Embryonic facial prominence (tissue), 1 donor: Measurements from ENCODE around the gene MCEMP1.
A peak's percentile ranks its signal among the peaks of the same experiment; 100 is the strongest.
"Not testable (repeated sequence)": the region's sequence is repeated elsewhere in the genome, so short reads cannot be mapped to it uniquely, and the experiment has no call there.

Source experiments
- DNase-seq: peaks from one replicate; pipeline ENCODE4 v3.0.0-alpha.2; 2016; ENCODE audit errors: extremely low spot score

The MCEMP1 gene

DNA sequence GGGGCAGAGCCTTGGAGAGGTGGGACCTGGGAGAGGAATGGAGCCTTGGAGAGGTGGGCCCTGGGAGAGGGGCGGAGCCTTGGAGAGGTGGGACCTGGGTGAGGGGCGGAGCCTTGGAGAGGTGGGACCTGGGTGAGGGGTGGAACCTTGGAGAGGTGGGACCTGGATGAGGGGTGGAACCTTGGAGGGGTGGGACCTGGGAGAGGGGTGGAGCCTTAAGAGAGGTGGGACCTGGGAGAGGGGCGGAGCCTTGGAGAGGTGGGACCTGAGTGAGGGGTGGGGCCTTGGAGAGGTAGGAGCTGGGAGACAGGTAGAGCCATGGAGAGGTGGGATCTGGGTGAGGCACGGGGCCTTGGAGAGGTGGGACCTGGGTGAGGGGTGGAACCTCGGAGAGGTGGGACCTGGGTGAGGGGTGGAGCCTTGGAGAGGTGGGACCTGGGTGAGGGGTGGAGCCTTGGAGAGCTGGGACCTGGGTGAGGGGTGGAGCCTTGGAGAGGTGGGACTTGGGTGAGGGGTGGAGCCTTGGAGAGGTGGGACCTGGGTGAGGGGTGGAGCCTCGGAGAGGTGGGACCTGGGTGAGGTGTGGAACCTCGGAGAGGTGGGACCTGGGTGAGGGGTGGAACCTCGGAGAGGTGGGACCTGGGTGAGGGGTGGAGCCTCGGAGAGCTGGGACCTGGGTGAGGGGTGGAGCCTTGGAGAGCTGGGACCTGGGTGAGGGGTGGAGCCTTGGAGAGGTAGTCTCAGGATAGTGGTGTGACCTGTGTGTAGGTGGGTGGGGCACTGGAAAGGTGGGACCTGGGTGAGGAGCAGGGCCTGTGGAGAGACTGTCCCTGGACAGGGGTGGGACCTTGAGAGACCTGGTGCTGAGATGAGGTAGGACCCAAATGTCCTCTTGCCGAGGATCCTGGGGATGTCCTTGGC is 33.0 kb upstream of the MCEMP1 start:
- not testable (repeated sequence) for DNase-seq

DNA sequence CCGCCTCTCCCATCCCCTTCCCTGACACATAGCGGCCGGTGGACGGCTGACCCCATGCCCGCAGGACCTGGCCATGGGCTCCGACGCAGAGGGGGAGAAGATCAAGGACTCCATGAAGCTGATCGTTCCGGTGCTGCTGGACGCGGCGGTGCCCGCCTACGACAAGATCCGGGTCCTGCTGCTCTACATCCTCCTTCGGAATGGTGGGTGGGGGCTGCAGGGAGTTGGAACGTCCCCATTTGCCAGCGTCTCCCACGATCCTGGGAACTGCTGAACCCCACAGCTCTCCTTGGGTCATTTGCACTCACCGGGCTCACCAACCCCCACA is 32.4 kb upstream of the MCEMP1 start:
- no peak for DNase-seq

DNA sequence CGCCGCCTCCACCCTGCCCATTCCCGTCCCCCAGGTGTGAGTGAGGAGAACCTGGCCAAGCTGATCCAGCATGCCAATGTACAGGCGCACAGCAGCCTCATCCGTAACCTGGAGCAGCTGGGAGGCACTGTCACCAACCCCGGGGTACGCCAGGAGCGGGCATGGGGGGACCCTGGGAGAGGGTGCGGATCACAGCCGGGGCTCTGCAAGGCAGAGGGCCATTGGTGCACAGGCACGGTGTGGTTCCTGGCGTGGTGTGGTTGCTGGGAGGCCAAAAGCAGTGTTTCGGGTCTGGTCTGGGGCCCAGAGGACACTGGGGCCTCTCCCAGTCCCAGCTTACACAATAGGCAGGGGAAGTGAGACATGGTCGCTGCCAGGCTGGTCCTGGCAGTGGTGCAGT is 31.7 kb upstream of the MCEMP1 start:
- DNase-seq, result no peak

DNA sequence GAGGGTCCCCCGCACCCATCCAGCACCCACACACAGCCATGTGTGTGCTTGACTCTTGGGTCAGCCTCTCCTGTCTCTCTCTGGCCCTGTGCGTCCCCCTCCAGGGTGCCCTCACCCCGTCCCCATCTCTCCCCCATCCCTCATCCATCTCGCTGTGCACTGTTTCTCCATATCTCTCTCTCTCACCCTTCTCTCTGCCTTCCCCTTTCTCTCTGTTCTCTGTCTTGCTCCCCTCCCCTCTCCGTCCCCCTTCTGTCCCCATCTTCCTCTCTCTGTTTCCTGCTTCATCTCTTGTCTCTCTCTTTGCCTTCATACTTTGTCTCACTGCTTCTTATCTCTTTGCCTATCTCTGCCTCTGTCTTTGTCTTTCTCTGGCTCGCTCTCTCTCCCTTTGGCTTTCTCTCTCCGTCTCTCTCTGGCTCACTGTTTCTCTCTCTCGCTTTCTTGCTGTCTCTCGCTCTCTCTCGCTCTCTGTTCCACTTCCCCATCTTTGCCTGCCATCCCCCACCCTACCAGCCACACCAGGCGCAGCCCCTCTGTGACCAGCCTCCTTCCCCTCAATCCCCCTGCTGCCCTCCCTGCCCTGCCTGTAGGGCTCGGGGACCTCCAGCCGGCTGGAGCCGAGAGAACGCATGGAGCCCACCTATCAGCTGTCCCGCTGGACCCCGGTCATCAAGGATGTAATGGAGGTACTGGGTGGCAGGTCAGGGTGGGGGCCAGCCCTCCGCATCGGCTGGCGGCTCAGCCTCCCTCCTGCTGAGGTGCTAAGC is 31.0 kb upstream of the MCEMP1 start:
- no peak for DNase-seq

DNA sequence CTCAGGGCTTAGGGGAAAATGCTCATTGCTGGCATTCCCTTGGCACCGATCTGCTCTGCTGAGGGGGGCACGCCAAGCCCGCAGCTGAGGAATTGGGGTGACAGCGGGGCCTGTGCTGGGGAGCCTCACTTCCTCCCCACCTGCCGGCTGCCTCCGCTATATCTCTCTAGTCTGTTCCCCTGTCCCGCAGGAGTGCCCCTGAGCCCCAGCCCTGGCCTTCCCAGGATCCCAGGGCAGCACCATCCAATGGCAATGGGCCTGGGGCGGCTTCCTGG is 30.5 kb upstream of the MCEMP1 start:
- no peak for DNase-seq

DNA sequence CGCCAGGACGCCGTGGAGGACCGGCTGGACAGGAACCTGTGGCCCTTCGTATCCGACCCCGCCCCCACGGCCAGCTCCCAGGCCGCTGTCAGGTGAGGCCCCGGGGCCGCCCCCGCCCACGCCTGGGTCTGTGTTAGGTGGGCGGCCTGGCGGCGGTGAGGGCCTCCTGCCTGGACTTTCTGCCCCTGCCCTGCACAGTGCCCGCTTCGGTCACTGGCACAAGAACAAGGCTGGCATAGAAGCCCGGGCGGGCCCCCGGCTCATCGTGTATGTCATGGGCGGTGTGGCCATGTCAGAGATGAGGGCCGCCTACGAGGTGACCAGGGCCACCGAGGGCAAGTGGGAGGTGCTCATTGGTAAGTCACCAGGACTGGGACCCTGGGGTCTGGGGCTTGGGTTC is 29.7 kb upstream of the MCEMP1 start:
- DNase-seq, result no peak

DNA sequence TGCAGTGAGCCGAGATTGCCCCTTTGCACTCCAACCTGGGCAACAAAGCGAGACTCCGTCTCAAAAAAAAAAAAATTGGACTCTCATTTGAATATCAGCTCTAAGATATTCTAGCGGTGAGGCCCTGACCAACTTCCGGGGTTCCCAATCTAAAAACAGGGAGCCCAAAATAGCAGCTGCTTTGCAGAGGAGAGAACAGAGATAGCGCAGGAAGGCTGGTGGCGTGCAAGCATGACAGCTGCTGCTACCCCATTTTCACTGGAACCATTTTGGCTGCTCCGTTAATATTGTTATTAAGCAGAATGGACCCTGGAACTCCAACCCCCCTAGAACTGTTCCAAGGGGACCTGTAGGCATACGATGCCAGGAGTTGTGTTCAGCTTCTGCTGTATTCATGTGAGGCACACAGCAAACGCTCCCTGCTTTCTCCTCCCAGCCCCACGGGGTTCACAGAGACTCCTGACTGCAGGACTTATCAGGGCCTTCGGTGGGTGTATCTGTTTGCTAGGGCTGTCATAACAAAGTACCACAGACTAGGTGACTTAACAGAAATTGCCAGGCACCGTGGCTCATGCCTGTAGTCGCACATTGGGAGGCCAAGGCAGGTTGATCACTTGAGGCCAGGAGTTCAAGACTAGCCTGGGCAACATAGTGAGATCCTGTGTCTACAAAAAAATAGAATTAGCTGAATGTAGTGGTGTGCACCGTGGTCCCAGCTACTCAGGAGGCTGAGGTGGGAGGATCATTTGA is 28.4 kb upstream of the MCEMP1 start:
- DNase-seq, result no peak

DNA sequence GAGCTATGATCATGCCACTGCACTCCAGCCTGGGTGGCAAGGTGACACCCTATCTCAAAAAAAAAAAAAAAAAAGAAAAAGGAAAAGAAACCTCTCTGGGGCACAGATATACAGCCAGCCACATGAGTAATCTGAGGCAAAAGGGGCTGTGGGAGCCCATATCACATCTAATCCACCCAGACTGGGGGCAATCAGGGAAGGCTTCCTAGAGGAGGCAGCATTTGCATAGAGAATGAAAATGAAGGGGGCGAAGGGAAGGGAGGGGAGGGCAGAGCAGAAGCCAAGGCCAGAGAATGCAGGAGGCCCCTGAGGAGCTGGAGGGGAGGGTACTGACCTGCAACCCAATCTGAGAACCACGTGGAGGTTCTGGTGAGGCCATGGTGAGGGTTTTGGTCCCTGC is 26.7 kb upstream of the MCEMP1 start:
- no peak for DNase-seq

DNA sequence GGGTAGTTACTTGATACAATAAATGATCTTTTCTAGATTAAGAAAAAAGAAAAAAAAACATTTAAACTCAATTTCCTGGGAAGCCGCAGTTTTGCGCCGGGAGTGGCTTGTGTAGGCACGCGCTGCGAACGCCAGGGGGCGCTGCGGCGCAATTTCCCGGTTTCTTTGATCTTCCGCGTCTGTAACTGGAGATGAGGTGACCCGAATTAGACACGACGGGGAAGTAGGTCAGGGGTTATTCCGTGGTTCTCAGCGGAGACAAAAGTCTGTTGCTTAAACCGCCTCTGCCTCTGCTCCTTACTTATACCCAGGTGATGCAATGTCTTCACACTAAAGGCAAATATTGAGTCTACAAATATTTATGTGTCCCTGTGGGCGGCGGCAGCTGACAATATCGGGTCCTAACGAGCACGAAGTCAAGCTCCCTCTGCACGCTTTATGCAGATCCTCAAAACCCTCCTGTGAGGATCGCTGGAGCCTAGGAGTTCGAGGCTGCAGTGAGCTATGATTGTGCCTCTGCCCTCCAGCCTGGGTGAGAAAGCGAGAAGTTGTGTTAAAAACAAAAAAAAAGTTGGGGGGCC is 24.7 kb upstream of the MCEMP1 start:
- DNase-seq, result peak; percentile 38

DNA sequence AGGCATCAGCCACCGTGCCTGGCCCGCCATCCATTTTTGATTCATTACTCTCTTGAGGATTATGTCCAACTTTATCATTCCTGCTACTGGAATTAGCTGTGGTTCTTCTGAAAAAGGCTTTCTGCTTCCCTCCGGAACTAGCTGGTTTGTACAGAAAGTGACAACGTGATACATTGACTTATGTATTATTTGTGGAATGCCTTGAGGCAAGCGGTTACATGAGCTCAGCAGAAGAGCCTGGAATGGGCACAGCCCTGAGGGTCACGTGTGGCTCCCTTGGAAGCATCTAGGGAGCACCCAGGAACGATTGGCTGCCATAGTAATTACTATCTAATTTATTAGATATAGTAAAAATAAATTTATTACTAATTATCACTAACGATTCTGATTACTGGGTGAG is 22.5 kb upstream of the MCEMP1 start:
- DNase-seq, result no peak

DNA sequence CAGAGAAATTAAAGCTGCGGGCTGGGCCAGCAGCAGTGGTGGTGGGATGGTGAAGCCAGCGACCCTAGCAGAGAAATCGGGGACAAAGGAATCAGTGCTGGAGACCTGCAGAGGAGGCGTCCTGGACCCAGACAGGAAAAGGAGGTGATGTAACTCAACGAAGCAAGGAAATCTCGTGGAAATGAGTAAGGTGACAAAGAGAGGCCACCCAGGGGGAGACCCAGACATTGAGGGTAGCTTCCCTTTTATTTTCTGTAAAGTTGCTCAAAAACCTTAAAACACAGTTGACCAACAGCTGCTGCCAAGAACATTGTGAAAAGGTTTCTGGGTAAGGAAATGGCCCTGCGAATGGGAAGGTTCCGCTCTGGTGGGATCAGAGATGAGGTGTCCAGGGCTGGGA is 21.3 kb upstream of the MCEMP1 start:
- no peak for DNase-seq

DNA sequence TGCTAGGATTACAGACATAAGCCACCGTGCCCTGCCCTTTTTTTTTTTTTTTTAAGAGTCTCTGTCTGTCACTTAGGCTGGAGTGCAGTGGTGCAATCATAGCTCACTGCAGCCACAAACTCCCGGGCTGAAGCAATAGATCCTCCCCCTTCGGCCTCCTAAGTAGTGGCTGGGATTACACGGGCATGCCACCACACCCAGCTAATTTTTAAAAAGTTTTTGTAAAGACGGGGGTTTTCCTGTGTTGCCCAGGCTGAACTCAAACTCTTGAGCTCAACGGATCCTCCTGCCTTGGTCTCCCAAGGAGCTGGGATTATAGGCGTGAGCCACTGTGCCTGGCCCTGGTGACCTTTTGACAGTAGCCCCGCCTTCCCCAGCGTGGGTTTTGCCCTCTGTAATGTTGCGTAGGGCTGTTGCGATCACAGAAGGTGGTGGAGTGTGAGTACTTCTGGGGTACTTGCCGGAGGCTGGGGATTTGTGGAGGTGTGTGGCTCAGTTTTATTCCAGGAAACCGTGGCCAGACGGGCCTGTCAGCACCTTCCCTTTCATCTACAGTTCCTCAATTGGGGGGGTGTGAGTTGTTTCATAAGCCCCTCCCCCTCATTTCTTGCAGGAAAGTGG is 19.6 kb upstream of the MCEMP1 start:
- no peak for DNase-seq

DNA sequence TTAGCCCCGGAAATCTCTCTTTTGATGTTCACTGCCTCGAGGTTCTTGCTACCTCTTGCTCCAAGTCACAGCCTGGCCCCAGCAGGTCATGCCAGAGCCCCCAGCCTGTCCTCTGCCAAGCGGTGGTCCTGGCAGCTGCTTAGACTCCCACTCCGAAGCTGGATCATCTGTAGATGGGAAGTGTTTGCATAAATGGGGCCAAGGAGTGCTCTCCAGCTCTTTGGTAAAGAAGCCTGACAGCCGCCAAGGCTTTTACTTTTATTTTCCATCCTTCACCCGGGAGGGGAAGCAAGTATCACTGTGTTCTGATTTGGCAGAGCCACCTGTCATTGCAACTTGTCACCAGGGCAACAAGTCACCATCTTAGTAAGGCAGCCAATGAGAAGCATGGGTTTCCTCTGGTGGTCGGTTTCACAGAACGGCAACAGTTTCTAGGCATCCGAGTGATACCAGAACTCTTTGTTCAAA is 18.6 kb upstream of the MCEMP1 start:
- DNase-seq, result no peak

DNA sequence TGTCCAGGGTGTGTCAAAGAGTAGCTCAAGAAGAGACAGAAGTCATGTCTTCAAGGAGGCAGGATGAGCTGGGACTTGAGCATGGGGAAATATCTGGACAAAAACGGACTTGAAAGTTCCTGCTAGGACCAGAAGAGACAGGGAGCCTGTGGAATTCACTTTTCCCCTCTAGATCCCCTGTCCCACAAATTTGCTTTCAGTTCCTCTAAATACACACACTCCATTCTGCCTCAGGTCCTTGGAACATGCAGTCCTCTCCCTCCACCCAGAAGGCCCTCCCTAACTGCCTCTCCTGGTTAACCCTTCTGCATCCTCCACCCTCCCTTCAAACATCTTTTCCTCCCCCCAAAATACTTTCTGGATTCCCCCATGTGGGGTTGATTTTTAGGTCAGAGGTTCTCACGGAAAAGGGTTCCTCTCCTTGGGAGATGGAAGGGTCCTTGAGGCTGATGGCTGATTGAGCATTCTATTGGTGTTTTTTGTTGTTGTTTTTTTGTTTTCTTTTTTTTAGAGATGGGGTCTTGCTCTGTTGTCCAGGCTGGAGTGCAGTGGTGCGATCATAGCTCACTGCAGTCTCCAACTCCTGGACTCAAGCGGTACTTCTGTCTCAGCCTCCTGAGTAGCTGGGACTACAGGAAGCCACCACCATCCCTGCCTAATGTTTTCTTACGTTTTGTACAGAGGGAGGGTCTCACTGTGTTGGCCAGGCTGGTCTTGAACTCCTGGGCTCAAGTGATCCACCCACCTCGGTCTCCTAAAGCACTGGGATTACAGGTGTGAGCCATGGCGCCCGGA is 14.9 kb upstream of the MCEMP1 start:
- DNase-seq, result no peak

DNA sequence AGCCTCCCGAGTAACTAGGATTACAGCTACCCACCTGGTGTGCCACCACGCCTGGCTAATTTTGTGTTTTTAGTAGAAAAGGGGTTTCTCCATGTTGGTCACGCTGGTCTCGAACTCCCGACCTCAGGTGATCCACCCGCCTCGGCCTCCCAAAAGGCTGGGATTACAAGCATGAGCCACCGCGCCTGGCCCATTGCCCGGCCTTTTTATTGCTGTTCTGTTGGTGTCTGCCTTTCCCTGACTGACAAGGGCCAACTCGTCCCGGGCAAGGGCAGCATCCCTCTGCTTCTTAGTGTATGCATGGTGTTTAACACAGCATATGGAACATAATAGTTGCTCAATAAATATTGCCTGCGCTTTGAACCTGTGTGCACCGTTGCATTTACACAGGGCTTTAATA is 14.2 kb upstream of the MCEMP1 start:
- DNase-seq, result no peak

DNA sequence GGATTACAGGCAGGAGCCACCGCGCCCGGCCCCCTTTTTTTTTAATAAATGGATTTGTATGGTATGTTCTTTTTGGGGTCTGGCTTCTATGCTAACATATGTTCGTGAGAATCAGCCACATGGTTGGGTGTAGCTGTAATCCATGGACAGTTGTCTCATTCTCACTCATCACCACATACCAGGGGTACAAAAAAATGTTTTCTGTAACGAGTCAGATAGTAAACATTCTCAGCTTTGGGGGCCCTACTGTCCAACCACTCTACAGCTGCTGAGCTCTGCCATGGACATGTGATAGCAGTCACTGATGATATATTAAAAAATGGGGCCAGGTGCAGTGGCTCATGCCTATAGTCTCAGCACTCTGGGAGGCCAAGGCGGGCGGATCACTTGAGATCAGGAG is 13.2 kb upstream of the MCEMP1 start:
- no peak for DNase-seq

DNA sequence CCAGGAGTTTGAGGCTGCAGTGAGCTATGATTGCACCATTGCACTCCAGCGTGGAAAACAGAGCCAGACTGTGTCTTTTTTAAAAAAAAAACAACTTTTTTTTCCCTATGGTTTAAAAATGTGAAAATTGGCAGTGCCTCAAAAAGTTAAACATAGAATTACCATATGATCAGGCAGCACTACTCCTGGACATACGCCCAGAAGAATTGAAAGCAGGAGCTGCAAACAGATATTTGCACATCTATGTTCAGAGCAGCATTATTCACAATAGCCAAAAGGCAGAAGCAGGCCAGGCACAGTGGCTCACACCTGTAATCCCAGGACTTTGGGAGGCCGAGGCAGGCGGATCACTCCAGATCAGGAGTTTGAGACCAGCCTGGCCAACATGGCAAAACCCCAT is 11.8 kb upstream of the MCEMP1 start:
- DNase-seq, result peak; percentile 19

DNA sequence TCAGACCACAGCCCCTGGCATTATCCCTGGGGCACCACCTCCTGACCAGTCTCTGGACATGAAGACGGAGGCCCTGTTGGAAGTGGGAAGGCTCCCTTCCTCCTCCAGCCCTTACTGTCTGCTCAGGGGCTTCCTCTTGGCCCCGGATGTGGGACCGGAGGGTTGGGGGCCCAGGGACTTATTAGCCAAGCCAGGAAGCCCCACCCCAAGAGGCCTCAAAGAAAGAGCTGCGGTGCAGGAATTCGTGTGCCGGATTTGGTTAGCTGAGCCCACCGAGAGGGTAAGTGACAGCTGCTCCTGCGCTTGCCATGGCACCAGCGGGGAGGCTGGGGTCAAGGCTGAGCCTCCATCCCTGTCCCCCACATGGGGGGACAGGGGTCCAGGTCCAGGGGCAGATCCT is 8.0 kb upstream of the MCEMP1 start, which contains the start of gene RETN:
Gene RETN, plus strand, starts transcription at position 208 of the 400 bp plus-strand sequence. CDS start 278 bp downstream, outside the sequence.
- DNase-seq, result no peak

DNA sequence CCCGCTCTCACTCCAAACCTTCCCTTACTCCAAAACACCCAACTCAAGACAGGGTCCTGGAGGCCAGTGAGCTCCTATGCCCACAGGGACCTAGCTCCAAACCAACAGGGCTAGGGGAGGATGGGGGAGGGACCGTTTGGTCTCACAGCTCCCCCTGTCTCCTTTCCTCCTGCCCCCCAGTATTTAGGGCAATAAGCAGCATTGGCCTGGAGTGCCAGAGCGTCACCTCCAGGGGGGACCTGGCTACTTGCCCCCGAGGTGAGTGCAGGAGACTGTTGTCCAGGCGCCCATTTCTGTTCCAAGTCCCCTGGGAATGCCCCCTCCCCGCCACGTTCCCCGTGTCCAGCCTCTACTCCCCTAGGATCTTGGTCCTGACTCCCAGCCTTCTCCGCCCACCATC is 7.2 kb upstream of the MCEMP1 start:
- no peak for DNase-seq

DNA sequence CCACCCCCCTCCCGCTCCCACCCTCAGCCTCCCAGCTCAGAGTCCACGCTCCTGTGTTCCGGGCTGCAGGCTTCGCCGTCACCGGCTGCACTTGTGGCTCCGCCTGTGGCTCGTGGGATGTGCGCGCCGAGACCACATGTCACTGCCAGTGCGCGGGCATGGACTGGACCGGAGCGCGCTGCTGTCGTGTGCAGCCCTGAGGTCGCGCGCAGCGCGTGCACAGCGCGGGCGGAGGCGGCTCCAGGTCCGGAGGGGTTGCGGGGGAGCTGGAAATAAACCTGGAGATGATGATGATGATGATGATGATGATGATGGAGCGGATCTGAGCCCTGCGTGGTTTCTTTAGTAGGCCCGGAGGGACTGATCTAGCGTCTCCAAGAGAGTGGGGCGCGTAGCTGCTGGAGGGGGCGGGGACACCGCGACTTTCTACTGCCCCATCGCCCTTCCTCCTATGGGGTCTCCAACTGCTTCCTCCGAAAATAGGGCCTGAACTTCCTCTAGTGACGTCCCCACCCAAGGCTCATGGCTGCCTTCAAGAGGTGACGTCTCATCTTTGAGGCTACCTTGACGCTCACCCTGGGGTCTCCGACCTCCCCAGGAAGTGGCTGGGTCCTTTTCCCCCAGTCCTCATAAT is 6.6 kb upstream of the MCEMP1 start:
- no peak for DNase-seq
